Smooth muscle cell (in vitro differentiated cells): ENCODE results near the gene DCTN5. TPM values are rescaled to one million over a fixed set of nuclear protein-coding genes. Genes with fewer than 3 reads are reported as not detected.

Source experiments
- DNase-seq: peaks from one replicate; lab custom pipeline; 2025; ENCODE audit not compliant: unreplicated experiment; lab: John Stamatoyannopoulos, UW
- H2AFZ ChIP-seq: fragments of 200-600 bp; sonication (generic); 2 replicates; pipeline ENCODE4 v1.6.0; 2016; ENCODE audit warnings: antibody characterized with exemption, low read depth, mild to moderate bottlenecking
- H3F3A ChIP-seq: fragments of 200-600 bp; sonication (generic); 2 replicates; pipeline ENCODE4 v1.6.0; 2017; ENCODE audit warnings: antibody characterized with exemption, low read depth
- H3K27ac ChIP-seq: fragments of 200-600 bp; sonication (generic); 2 replicates; pipeline ENCODE4 v1.5.1; 2016; ENCODE audit warnings: low read depth, mild to moderate bottlenecking
- H3K27me3 ChIP-seq: fragments of 200-600 bp; sonication (generic); 2 replicates; pipeline ENCODE4 v1.6.1; 2016; ENCODE audit warnings: low read depth, mild to moderate bottlenecking
- H3K36me3 ChIP-seq: fragments of 200-600 bp; sonication (generic); 2 replicates; pipeline ENCODE4 v1.5.1; 2016; ENCODE audit warnings: low read depth
- H3K4me1 ChIP-seq: fragments of 200-600 bp; sonication (generic); 2 replicates; pipeline ENCODE4 v1.5.1; 2016; ENCODE audit warnings: low read depth
- H3K4me2 ChIP-seq: fragments of 200-600 bp; sonication (generic); 2 replicates; pipeline ENCODE4 v1.6.0; 2016; ENCODE audit warnings: mild to moderate bottlenecking
- H3K4me3 ChIP-seq: fragments of 200-600 bp; sonication (generic); 2 replicates; pipeline ENCODE4 v1.5.1; 2016; ENCODE audit warnings: mild to moderate bottlenecking
- H3K79me2 ChIP-seq: fragments of 200-600 bp; sonication (generic); 2 replicates; pipeline ENCODE4 v1.6.0; 2016; ENCODE audit warnings: low read depth, mild to moderate bottlenecking
- H3K9ac ChIP-seq: fragments of 200-600 bp; sonication (generic); 2 replicates; pipeline ENCODE4 v1.6.0; 2016; ENCODE audit warnings: low read depth
- H3K9me3 ChIP-seq: fragments of 200-600 bp; sonication (generic); replicated peaks from 2 replicates; pipeline ENCODE4 v1.5.1; 2016; ENCODE audit warnings: low read depth
- H4K20me1 ChIP-seq: fragments of 200-600 bp; sonication (generic); 2 replicates; pipeline ENCODE4 v1.6.0; 2016; ENCODE audit warnings: low read depth
- WGBS: methylation state at CpG from one replicate; pipeline ENCODE4 v1.1.7; 2016; ENCODE audit warnings: low lambda C conversion rate; 5-methylcytosine and 5-hydroxymethylcytosine counted together
- polyA plus RNA-seq: library from polyadenylated mRNA; unstranded; fragments of >200 nt; fragmentation: Nextera tagmentation; extraction: Ambion mirVana; gene quantifications from 2 replicates; pipeline ENCODE4 v1.2.1, GENCODE V29; 2016
- total RNA-seq: library from RNA; depleted of rRNA; stranded (reverse); fragments of >200 nt; gene quantifications from 2 replicates; pipeline ENCODE4 v1.2.3, GENCODE V29; 2014
- TF ChIP-seq, protein P1 (sequence below): fragments of 200-600 bp; sonication (generic); IDR thresholded peaks from 2 replicates; pipeline ENCODE4 v1.5.1; 2017; ENCODE audit warnings: borderline replicate concordance, mild to moderate bottlenecking, antibody characterized with exemption; ENCODE audit not compliant: insufficient read depth, poor library complexity, severe bottlenecking

DCTN5 gene
- total and polyA plus RNA-seq, 2 experiments from 2014 or later, result 14.0 to 22.6 TPM

GRCh38 chr16:23595951-23596720 lies 45.1 kb upstream of the DCTN5 start, which contains the start of gene NDUFAB1:
Gene NDUFAB1, minus strand, starts transcription at chr16:23596316. Its CDS starts 26 bp downstream, at chr16:23596290.
- H3K4me1 ChIP-seq, result peaks cover 8% of the 10 kb centered on the region
- H3K4me3 ChIP-seq, result peak within 1 kb of the TSS; percentile 97
- WGBS, result 3% methylated on average over 59 of the region's 67 CpGs
- H3K4me2 ChIP-seq, result peak within 1 kb of the TSS; percentile 99
- H3K36me3 ChIP-seq, result peaks cover 5% of the 10 kb centered on the region
- peak within 1 kb of the TSS; percentile 98 for H2AFZ ChIP-seq
- H4K20me1 ChIP-seq, result peaks cover 27% of the 10 kb centered on the region
- TF ChIP-seq, protein P1, sequence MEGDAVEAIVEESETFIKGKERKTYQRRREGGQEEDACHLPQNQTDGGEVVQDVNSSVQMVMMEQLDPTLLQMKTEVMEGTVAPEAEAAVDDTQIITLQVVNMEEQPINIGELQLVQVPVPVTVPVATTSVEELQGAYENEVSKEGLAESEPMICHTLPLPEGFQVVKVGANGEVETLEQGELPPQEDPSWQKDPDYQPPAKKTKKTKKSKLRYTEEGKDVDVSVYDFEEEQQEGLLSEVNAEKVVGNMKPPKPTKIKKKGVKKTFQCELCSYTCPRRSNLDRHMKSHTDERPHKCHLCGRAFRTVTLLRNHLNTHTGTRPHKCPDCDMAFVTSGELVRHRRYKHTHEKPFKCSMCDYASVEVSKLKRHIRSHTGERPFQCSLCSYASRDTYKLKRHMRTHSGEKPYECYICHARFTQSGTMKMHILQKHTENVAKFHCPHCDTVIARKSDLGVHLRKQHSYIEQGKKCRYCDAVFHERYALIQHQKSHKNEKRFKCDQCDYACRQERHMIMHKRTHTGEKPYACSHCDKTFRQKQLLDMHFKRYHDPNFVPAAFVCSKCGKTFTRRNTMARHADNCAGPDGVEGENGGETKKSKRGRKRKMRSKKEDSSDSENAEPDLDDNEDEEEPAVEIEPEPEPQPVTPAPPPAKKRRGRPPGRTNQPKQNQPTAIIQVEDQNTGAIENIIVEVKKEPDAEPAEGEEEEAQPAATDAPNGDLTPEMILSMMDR, result peak; percentile 99
- peak within 1 kb of the TSS; percentile 96 for H3K9ac ChIP-seq
- peak; percentile 72 for DNase-seq
- no peak within 1 kb of the TSS for H3K27ac ChIP-seq
- no peaks in the 10 kb centered on the region for H3K27me3 ChIP-seq
- no peaks in the 10 kb centered on the region for H3F3A ChIP-seq
- no peaks in the 10 kb centered on the region for H3K9me3 ChIP-seq
- H3K79me2 ChIP-seq, result peaks cover 48% of the 10 kb centered on the region

DNA sequence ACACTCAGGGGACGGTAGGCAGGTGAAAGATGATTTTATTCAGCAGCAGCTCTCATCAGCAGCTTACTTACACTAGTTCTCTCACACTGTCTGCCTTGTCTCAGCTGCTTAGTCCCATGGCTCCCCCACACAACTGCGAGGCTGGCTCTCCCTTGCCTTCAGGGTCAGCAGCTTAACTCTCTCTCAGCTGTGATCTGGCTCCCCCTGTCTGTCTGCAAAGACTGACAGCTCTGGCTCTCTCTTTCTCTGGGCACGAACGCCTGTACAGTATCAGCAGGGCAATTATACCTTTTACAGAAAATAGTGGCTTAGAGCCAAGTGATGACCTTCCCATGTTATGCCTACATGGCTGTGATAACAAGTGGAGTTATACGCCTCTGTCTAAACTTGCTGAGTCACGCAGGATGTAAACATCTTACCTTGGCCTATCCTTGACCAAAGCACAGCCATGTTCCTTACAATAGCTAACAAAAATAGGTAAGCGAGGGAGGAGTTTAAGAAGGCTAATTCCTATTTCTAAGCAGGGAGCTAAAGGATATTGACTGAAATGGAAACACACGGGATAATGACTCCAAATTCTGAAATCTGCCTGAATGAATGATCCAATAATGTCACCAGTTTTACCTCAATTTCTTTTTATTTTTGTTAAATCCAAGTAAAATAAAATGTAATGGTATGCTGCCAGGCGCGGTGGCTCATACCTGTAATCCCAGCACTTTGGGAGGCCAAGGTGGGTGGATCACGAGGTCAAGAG lies 44.1 kb upstream of the DCTN5 start:
- Histone ChIP-seq H3K9me3 (no peaks in the 10 kb centered on the region), H3K36me3 (no peaks in the 10 kb centered on the region), H3K27me3 (no peaks in the 10 kb centered on the region), H3K9ac (no peak overlapping the region), H3F3A (no peaks in the 10 kb centered on the region), H3K79me2 (peaks cover 38% of the 10 kb centered on the region), H3K4me1 (peaks cover 8% of the 10 kb centered on the region), H4K20me1 (peaks cover 17% of the 10 kb centered on the region), H2AFZ (peak overlapping the region; percentile 98), H3K27ac (no peak overlapping the region), H3K4me2 (no peak overlapping the region), H3K4me3 (no peak overlapping the region)
- 83% methylated on average over 11 of the region's 11 CpGs for WGBS
- TF ChIP-seq, protein P1, result no peak
- no peak for DNase-seq

- 40% methylated on average over 6 of the region's 6 CpGs for WGBS
- Histone ChIP-seq H3K9me3 (no peaks in the 10 kb centered on the region), H3K36me3 (no peaks in the 10 kb centered on the region), H3K27ac (no peak overlapping the region), H3K27me3 (no peaks in the 10 kb centered on the region), H3K79me2 (no peaks in the 10 kb centered on the region), H3K4me1 (no peaks in the 10 kb centered on the region), H4K20me1 (no peaks in the 10 kb centered on the region), H2AFZ (no peak overlapping the region), H3K4me2 (no peak overlapping the region), H3K9ac (no peak overlapping the region), H3K4me3 (no peak overlapping the region), H3F3A (no peaks in the 10 kb centered on the region)
- TF ChIP-seq, protein P1, result no peak
- no peak for DNase-seq
Observed at GRCh38 chr16:23607726-23608125, 33.5 kb upstream of the DCTN5 start.
